HL-60 (cell line): Measurements from ENCODE around the gene PRKRA.

Experiments used
- DNase-seq, 2 experiments: peaks; one replicate each; pipeline ENCODE4 v3.0.0-alpha.2; 2010 to 2020; ENCODE audit warnings: low read depth in 1 of 2, low spot score in 1 of 2
- H3K27ac ChIP-seq: fragments of 250-450 bp; sonication (Bioruptor Pico); replicated peaks from 2 replicates; pipeline ENCODE4 v1.5.1; 2020; ENCODE audit warnings: mild to moderate bottlenecking, moderate library complexity
- H3K27me3 ChIP-seq: fragments of 250-450 bp; sonication (Bioruptor Pico); 2 replicates; pipeline ENCODE4 v1.5.1; 2021; ENCODE audit warnings: mild to moderate bottlenecking, moderate library complexity; ENCODE audit not compliant: insufficient read depth, poor library complexity, severe bottlenecking
- H3K4me3 ChIP-seq: replicated peaks from 2 replicates; pipeline ENCODE4 v1.5.1; 2011; ENCODE audit warnings: mild to moderate bottlenecking, control low read depth, low read length; ENCODE audit not compliant: insufficient read depth
- GABPA ChIP-seq: IDR thresholded peaks from 2 replicates; pipeline ENCODE4 v1.6.1; 2012; ENCODE audit warnings: low read depth
- POLR2AphosphoS5 ChIP-seq: IDR thresholded peaks from 2 replicates; pipeline ENCODE4 v1.6.1; 2012; ENCODE audit warnings: low read depth
- SPI1 ChIP-seq: IDR thresholded peaks from 2 replicates; pipeline ENCODE4 v1.6.1; 2012; ENCODE audit warnings: low read depth, mild to moderate bottlenecking, borderline replicate concordance
- TF ChIP-seq, protein P1 (sequence below): IDR thresholded peaks from 2 replicates; pipeline ENCODE4 v1.6.1; 2012; ENCODE audit warnings: low read depth; ENCODE audit not compliant: insufficient replicate concordance
- TF ChIP-seq, protein P2 (sequence below): IDR thresholded peaks from one replicate; pipeline ENCODE4 v1.5.1; 2011; ENCODE audit warnings: low read length, control low read depth, inconsistent platforms; ENCODE audit not compliant: insufficient read depth

PRKRA gene

DNA sequence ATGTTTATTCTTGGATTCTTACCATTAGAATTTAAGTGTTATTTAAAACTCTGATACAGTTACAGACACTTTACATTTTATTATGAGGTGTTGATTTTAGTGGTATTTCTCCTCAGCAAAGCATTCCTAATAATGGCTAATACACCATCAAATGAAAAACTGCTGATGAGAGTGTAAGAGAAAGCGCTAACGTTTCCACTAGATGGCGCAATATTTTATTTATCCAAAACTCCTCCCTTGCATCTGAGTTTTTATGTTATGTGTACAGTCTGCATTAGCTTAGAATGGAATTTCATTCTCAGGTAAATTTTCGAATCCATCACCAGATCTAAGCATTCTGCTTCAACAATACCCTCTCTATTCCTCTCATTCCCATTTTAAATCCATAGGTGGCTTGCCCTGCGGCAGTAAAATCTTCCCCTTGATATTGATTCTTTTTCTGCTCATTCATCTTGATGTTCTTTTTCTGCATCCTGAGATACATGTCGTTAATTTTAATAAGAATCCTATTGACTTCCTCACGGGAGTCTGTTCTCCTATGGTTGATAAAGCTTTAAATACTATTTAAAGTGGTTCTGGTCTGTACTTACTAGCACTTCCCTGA is 53.9 kb downstream of the PRKRA start:
- DNase-seq: no peak
- Histone ChIP-seq H3K27ac (no peak overlapping the region), H3K4me3 (no peak overlapping the region), H3K27me3 (no peaks in the 10 kb centered on the region)
- TF ChIP-seq, protein P1, sequence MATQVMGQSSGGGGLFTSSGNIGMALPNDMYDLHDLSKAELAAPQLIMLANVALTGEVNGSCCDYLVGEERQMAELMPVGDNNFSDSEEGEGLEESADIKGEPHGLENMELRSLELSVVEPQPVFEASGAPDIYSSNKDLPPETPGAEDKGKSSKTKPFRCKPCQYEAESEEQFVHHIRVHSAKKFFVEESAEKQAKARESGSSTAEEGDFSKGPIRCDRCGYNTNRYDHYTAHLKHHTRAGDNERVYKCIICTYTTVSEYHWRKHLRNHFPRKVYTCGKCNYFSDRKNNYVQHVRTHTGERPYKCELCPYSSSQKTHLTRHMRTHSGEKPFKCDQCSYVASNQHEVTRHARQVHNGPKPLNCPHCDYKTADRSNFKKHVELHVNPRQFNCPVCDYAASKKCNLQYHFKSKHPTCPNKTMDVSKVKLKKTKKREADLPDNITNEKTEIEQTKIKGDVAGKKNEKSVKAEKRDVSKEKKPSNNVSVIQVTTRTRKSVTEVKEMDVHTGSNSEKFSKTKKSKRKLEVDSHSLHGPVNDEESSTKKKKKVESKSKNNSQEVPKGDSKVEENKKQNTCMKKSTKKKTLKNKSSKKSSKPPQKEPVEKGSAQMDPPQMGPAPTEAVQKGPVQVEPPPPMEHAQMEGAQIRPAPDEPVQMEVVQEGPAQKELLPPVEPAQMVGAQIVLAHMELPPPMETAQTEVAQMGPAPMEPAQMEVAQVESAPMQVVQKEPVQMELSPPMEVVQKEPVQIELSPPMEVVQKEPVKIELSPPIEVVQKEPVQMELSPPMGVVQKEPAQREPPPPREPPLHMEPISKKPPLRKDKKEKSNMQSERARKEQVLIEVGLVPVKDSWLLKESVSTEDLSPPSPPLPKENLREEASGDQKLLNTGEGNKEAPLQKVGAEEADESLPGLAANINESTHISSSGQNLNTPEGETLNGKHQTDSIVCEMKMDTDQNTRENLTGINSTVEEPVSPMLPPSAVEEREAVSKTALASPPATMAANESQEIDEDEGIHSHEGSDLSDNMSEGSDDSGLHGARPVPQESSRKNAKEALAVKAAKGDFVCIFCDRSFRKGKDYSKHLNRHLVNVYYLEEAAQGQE: no peak
- TF ChIP-seq GABPA (no peak), SPI1 (no peak), POLR2AphosphoS5 (no peak)
- TF ChIP-seq, protein P2, sequence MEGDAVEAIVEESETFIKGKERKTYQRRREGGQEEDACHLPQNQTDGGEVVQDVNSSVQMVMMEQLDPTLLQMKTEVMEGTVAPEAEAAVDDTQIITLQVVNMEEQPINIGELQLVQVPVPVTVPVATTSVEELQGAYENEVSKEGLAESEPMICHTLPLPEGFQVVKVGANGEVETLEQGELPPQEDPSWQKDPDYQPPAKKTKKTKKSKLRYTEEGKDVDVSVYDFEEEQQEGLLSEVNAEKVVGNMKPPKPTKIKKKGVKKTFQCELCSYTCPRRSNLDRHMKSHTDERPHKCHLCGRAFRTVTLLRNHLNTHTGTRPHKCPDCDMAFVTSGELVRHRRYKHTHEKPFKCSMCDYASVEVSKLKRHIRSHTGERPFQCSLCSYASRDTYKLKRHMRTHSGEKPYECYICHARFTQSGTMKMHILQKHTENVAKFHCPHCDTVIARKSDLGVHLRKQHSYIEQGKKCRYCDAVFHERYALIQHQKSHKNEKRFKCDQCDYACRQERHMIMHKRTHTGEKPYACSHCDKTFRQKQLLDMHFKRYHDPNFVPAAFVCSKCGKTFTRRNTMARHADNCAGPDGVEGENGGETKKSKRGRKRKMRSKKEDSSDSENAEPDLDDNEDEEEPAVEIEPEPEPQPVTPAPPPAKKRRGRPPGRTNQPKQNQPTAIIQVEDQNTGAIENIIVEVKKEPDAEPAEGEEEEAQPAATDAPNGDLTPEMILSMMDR: peak; percentile 41

DNA sequence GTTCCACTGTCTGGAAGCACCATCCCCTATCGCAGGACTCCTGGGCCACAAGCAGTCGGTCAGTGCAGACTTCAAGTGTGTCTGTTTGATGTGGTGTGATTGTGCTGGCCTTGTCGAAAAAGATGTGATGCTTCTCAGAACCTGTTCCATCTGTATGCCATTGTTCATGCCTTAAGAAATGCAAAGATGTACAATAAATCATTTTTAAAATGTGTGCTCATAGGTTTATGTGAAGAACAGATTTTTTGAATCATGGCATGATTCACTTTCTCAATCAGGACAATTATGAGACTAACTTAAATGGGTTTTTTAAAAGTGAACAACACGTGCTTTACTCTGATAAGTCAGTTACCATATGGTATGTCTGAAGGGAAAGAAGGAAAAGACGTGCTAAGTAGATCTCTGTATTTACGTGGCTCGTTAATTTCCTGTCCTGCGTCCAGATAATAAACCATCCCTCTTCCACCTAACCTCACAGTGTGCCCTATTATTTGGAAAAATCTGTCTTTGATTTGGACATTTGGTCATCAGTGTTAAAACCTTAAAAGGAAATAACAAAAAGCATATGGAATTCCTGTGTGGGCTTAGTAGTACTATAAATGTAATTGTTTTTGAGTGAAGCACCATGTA is 54.9 kb downstream of the PRKRA start:
- no peaks in the 10 kb centered on the region for H3K27me3 ChIP-seq
- TF ChIP-seq SPI1 (no peak), POLR2AphosphoS5 (no peak), GABPA (no peak)
- TF ChIP-seq, protein P1: no peak
- TF ChIP-seq, protein P2: no peak
- H3K4me3 ChIP-seq: no peak overlapping the region
- H3K27ac ChIP-seq: no peak overlapping the region
- DNase-seq: no peak

DNA sequence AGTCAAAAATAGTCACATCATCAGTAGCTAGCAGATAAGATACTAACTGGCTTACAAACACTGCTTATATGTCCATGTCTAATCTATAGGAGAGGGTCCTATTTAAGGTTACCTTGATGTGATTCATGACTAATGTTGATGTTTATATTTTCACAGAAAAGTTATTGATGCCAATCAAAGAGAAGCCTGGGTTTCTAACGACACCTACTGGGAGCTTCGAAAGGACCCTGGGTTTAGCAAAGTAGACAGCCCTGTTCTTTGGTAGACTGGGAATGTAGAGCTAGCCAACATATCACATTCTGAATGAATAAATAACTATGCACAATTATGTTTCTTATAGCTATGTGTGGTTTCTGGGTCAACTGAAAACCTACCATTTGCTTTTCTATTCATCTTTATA is 55.7 kb downstream of the PRKRA start:
- no peak for TF ChIP-seq SPI1
- TF ChIP-seq, protein P1: no peak
- TF ChIP-seq, protein P2: no peak
- TF ChIP-seq POLR2AphosphoS5: no peak
- TF ChIP-seq GABPA: no peak
- H3K4me3 ChIP-seq: no peak overlapping the region
- DNase-seq: no peak
- H3K27ac ChIP-seq: no peak overlapping the region
- no peaks in the 10 kb centered on the region for H3K27me3 ChIP-seq
